Activated CD4-positive, alpha-beta T cell treated with anti-CD3 and anti-CD28 coated beads, Interleukin-2, amount 50 U/mL, for 16 hours (primary cell): ENCODE data around the gene EPN2.
"Not testable (repeated sequence)": the region's sequence is repeated elsewhere in the genome, so short reads cannot be mapped to it uniquely, and the experiment has no call there.

Experiments
- DNase-seq: peaks from one replicate; pipeline ENCODE4 v3.0.0-alpha.2; 2020

Gene EPN2

GRCh38 chr17:19237139-19237388 lies at the start of gene EPN2:
TSS of gene EPN2 (plus strand) at chr17:19237366. CDS start at chr17:19283120, 45,754 bp downstream.
- DNase-seq: peak; percentile 51

DNA sequence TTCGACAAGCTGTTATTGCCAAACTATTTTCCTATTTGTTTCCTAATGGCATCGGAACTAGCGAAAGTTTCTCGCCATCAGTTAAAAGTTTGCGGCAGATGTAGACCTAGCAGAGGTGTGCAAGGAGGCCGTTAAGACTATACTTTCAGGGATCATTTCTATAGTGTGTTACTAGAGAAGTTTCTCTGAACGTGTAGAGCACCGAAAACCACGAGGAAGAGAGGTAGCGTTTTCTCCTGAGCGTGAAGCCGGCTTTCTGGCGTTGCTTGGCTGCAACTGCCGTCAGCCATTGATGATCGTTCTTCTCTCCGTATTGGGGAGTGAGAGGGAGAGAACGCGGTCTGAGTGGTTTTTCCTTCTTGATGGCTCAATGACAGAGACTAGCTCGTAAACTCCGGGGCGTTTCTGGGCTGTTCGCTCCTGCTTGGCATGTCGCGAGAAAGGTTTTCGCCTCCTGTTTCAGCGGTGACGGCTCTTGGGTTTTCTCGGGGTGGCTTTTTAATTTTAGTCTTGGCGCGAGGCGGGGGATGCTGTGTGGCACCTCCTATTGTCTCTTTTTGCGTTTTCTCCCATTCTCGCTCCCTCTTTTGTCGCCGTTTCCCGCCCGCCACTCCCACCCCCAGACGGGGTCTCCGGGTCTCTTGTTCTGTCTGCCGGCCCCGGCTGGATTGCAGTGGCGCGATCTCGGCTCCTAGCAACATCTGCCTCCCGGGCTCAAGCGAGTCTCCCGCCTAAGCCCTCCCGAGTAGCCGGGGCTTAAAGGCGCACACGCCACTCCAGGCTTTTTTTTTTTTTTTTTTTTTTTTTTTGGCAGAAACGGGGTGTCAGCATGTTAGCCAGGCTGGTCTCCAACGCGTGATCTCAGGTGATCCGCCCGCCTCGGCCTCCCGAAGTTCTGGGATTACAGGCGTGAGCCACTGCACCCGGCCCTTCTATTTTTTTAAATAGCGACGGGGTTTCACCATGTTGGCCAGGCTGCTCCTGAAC lies 49.0 kb upstream of the EPN2 start:
- DNase-seq: not testable (repeated sequence)

DNA sequence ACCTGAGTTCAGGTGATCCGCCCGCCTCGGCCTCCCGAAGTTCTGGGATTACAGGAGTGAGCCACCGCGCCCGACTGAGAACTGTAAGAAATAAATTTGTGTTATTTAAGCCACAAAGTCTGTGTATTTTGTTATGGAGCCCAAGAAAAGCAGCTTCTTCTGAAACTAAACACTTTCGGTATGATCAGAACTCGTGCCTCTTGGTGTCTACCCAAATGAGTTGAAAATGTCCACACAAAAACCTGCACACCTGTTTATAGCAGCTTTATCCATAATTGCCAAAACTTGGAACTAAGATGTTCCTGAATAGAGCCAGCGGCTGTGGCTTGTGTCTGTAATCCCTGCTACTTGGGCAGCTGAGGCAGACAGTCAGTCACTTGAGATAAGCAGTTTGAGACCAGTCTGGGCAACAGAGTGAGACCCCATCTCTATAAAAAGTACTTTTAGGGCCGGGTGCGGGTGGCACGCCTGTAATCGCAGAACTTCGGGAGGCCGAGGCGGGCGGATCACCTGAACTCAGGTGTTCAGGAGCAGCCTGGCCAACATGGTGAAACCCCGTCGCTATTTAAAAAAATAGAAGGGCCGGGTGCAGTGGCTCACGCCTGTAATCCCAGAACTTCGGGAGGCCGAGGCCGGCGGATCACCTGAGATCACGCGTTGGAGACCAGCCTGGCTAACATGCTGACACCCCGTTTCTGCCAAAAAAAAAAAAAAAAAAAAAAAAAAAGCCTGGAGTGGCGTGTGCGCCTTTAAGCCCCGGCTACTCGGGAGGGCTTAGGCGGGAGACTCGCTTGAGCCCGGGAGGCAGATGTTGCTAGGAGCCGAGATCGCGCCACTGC lies 48.1 kb upstream of the EPN2 start:
- DNase-seq: not testable (repeated sequence)

- DNase-seq: not testable (repeated sequence)
Observed at GRCh38 chr17:19189781-19190405, 47.3 kb upstream of the EPN2 start.

- DNase-seq: not testable (repeated sequence)
Observed at GRCh38 chr17:19196382-19197204, 40.6 kb upstream of the EPN2 start.

DNA sequence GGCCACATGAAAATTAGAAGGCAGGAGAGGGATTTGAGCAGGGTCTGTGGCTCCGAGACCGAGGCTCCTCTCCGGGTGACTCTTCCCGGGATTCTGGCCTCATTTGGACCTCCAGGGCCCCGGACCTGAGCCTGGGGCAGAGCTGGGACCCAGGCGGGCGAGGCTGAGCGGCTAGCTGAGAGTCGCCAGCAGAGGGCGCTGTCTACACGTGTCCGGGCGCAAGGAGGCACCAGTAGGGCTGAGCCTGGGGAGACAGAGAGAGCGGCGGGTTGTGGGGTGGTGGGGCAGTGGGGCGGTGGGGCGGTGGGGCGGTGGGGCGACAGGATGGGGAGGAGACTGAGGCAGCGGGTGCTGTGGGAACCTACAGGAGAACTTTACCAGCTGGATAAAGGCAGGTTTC lies 34.7 kb upstream of the EPN2 start:
- not testable (repeated sequence) for DNase-seq

DNA sequence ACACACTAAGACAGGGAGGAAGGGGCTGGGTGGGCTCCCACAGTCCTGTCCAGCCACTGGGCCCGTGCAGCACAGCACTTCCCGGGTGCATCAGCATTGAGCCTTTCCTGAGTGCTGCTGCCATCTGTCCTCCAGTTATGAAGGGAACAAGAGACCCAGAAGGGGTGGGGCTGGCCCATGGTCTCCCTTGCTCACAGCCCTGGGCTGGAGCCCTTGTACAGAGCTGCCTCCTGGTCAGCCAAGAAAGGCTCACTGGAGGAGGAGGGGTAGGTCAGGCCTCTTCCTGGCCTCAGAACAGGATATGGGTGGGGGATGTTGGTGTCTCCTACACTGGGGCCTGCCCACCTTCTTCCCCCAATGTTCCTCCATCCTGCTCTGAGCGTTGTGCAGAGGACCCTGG lies 33.7 kb upstream of the EPN2 start:
- not testable (repeated sequence) for DNase-seq

DNA sequence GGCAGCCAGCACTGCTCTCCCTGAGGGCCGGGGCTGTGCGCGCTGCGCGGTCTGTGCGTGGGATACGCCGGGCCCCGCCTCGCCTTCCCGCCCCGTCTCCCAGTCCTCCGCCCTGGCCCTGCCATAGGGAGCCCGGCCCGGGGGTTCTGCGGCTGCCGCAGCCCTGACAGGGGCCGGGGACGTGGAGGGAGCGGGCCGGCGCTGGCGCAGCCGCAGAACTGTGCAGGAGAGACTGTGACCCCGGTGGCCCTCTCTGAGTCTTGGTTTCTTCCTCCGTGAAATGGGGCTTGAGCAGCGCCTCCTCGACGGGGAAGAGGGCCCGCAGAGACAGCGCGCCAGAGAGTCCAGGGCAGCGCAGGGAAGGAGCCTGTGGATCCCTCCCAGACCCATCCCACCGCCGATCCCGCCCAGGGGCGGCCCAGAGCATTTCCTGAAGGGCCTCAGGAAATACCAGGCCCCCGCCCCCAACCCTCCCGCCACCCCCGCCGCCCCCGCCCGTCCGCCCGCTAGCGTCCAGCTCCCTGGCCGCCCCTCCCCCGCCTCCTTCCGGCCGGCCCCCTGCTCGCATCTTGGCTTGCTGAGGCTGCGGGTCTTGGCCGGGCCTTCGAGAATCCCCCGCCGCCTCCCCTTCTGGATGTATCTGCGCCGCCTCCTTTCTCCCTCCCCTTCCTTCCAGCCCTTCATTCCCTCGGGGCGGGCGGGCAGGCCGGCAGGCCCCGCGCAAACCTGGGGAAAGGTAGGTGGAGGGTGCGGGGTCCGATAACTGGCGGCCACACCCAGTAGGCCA lies 21.9 kb upstream of the EPN2 start:
- DNase-seq: not testable (repeated sequence)

DNA sequence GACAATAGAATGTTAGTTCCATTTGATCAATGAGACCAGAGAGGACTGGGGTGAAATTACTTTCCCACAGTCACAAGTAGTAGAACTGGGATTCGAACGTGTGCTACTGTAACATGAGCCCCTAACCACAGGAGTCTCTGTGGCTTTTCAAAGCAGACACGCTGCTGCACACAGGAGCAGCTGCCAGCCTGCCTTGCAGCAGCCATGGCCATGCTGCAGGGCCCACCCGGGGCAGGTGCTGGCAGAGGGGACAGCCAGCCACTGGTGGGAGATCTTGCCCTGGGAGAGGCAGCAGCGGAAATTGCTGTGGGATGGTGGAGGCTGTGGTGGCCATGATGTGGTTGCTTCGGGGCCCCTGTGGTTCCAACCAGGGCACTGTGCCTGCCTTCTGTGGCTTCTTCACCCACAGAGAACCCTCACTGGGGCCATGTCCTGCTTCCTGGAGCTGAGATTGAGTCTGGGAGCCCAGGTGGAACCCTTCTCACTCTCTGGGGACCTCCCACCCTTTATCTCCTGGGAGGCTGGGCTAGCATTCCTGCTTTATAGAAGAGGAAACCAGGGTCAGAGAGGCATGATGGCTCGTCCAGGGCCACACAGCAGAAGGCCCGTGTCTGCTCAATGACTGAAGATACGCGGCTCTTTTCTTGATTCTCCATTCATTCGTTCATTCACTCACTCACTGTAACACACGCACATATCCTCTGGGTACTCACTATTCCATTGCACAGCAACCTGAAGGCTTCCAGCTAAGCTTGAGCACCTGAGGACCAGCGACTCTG lies 20.8 kb upstream of the EPN2 start:
- not testable (repeated sequence) for DNase-seq

DNA sequence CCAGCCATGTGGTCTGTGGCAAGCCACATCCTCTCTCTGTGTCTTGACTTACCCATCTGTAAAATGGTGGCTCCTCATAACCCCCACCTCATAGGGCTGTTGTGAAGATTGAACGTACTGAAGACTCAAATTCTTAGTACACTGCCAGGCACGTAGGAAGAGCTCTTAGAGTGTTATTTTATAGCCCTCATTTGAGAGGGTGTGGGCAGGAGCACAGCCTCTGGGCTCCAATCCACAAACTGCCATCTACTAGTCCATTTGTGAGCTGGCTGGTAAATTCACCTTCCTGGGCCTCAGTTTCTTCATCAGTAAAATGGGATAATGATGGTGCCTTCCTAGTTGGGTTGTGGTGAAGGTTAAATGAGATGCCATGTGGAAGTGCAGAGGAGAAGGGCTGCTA lies 18.3 kb upstream of the EPN2 start:
- not testable (repeated sequence) for DNase-seq

DNA sequence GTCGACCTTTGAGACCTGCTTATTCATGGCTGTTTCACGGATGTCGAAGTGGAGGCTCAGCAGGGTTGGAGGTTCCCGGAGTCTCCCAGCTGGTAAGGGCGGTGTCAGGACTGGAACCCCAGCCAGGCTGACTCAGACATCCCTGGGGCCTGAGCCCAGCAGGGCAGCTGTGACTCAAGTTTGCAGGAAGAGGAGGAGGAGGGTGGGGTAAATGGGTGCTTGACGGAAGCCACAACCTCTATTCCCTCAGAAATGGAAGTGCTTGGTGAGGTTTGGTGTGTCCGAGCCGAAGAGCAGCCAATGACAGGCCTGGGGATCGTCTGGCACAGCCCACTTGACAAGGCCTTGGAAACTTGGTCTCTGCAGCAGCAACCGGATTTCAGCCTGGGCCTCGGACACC lies 17.8 kb upstream of the EPN2 start:
- not testable (repeated sequence) for DNase-seq

DNA sequence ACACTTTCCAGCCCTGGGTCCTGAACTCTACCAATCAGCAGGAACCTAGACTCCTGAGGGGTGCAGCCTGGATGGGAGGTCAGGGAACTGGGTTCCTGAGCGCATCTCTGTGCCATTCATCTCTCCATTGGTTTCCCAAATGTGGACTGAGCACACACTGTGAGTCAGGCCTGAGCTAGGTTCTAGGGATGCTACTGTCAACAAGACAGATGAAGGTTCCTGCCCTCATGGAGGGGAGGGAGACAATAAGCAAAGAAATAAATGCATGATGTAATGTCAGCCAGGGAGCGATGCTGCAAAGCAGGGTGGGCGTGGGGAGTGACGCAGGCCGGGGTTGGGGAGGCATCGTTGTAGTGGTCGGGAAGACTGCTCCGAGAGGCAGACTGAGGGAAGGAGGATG lies 17.0 kb upstream of the EPN2 start:
- not testable (repeated sequence) for DNase-seq

DNA sequence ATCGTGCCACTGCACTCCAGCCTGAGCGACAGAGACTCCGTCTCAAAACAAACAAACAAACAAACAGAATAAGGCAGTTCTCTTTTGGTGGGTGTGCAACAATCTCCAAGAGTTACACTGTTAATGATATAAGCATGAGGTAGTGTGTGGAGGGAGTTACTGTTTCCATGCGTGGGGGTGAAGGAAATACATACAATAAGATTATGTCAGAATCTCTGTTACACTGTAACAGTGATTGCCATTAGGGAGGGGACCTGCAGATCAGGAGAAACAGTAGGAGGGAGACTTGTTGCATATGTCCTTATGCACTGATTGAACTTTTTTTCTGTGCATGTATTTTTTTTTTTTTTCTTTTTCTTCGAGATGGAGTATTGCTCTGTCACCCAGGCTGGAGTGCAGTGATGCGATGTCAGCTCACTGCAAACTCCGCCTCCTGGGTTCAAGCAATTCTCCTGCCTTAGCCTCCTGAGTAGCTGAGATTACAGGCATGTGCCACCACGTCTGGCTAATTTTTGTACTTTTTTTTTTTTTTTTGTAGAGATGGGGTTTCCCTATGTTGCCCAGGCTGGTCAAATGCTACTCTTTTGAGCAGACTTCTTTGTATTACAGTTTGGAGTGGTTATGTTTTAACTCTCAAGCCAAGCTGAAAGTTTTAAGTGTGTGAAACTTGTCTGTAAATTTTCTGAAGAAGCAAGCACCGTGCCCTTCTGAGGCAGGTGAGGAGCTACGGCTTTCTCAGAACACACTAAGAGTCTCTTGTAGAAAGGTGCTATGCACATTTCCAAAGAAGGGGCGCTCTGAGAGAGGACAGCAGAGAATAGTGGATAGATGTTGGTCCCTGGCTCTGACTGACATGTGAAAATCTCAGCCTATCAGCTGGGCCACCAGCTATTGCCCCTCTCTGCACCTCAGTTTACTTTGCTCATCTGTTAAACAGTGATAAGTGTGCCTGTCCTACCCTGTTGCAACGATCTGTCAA lies 10.3 kb upstream of the EPN2 start:
- not testable (repeated sequence) for DNase-seq

DNA sequence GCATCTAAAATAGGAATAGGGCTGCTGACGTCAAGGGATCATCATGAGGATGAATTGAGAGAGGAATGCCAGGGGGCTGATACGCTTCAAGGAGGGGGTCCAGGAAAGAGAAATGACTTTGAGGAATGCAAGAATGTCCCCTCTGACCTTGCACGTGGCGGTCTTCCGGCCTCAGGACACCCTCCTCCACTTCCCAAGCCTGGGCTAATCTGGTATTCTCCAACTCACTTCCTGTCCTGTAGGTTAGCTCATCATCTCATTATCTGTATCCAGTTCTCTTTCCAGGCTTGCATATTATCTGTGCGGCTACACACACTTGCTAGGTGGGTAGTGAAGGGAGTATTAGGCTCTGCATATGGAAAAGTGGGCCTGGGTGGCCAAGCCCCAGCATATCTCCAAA lies 2.5 kb upstream of the EPN2 start:
- DNase-seq: not testable (repeated sequence)

DNA sequence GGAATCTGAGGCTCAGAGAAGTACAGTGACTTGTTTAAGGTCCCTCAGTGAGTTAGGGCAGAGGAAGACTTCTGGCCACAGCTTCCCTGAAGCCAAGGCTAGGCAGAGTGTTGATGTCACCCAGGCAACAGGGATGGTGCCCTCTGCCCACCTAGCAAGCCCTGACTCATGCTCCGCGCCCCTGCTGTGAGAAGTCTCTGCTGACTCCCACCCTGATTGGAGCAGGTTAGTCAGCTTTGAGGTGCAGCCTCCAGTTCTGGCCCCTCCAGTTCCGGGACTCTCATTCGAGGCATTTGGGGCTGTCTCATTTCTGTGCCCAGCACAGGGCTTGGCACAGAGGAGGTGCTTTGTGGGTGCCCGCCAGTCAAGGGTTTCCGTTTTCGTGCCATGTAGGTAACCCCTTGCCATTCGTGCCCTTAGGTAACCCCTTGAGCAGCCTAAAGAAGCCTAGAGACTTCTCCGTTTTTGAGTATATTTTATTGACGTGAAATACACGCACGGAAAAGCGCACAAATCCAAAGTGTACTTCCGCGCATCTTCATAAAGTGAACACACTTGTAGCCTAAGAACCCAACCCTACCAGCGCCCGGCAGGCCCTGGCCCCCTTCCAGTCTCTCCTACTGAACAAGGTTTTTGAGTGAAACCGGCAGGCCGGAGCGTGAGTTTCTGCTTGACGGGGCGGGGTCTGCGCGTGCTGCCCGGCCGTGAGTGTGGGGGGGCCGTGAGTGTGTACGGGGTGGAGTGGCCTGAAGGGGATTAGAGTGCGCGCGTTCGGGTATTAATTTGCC lies 621 bp upstream of the EPN2 start:
- not testable (repeated sequence) for DNase-seq

- no peak for DNase-seq
Observed at GRCh38 chr17:19237389-19238166, 412 bp downstream of the EPN2 start.

DNA sequence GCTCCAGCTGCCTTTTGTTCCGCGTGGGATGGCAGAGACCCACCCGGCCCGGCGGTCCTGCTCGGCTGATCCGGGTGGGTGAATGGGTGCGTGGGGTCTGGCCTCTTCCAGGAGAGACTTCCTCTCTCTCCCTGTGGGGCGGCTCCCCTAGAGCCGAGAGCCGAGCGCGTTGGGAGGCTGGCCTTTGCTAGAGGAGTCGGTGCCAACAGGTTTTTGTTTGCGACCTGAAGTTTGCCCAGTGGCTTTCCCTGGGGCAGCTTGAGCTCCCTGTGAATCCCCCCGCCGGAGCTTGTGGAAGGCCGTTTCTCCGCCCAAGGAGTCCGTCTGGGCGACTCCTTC lies 970 bp downstream of the EPN2 start:
- DNase-seq: no peak

DNA sequence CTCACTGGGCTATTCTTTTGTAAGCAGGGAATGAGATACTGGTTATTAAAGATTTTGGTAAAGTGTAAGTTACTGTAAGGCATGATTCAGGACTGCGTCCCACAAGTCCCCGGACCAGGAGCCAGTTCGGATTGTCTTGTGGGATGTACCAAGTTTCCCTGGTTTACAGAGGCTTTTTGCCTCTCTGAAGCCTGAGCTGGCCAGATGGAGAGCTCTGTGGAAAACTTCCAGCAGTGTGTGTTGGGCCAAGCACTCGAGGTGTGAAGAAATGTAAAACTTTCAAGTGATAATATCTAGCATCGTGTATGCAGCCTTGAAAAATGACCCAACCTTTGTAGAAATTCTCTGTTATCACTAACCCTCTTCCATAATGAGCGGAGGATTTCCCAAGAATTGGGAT lies 2.4 kb downstream of the EPN2 start:
- DNase-seq: no peak
